Transverse colon (tissue), 3 donors: ENCODE results near the gene NBAS.

Experiments used
- POLR2A ChIP-seq: fragments of 450-650 bp; IDR thresholded peaks from one replicate; pipeline ENCODE4 v1.6.1; 2016; ENCODE audit warnings: antibody characterized with exemption, mild to moderate bottlenecking, moderate library complexity
- POLR2AphosphoS5 ChIP-seq, 3 donors: sonication (generic); formaldehyde crosslinking; IDR thresholded peaks; one replicate each; pipeline ENCODE4 v1.6.1; 2016; ENCODE audit warnings: antibody characterized with exemption in 3 of 3

GRCh38 chr2:15486770-15487169 is 74.4 kb downstream of the NBAS start:
- TF ChIP-seq POLR2A = no peak
- no peak for TF ChIP-seq POLR2AphosphoS5 (IDR thresholded peaks at IDR 0.05)
